Activated CD8-positive, alpha-beta memory T cell treated with anti-CD3 and anti-CD28 coated beads, Interleukin-2, amount 50 U/mL, for 1 hour (primary cell): ENCODE results near the gene NGEF.
"Not testable (repeated sequence)": the region's sequence is repeated elsewhere in the genome, so short reads cannot be mapped to it uniquely, and the experiment has no call there.

Experiments used
- DNase-seq: peaks from one replicate; pipeline ENCODE4 v3.0.0-alpha.2; 2020; ENCODE audit errors: extremely low read depth

Gene NGEF

DNA sequence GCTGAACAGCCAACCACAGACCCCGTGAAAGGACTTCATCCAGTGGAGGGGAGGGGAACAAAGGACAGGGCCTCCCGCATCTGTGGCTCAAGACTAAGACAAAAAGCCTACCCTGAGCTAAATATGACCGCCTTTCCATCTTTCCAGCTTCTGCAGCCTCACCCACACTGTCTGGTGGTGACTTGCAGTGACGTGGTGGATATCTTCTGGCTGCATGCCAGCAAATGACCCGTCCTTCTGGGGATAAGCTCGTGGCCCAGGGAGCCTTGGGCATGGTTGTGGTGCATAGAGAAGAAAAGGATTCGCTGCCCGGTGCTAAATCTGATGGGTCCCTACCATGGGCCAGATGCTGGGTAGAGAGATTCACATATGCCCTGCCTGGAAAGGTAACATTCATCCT, 8.7 kb upstream of the NGEF start:
- DNase-seq = no peak

DNA sequence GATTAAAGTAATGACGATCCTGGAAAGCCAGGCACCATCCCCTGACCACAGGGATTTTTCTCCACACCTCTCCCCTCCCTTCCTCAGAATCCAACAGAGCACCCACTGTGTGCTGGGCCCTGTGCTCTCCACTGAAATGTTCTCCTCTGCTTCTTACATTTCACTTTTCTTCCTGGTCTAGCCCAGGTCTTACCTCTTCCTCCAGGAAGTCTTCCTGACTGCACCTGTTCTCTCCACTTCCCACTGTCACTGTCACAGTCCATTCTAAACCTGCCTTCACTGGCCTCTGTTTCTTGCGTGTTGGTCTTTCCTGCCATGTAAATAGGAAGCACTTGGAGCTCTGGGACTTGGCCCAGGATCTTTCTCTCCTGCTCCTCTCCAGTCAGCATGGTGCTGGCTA, 7.4 kb upstream of the NGEF start:
- no peak for DNase-seq

DNA sequence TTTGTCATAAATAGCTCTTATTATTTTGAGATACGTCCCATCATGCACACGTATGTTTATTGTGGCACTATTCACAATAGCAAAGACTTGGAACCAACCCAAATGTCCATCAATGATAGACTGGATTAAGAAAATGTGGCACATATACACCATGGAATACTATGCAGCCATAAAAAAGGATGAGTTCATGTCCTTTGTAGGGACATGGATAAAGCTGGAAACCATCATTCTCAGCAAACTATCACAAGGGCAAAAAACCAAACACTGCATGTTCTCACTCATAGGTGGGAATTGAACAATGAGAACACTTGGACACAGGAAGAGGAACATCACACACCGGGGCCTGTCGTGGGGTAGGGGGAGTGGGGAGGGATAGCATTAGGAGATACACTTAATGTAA, 6.6 kb upstream of the NGEF start:
- not testable (repeated sequence) for DNase-seq

DNA sequence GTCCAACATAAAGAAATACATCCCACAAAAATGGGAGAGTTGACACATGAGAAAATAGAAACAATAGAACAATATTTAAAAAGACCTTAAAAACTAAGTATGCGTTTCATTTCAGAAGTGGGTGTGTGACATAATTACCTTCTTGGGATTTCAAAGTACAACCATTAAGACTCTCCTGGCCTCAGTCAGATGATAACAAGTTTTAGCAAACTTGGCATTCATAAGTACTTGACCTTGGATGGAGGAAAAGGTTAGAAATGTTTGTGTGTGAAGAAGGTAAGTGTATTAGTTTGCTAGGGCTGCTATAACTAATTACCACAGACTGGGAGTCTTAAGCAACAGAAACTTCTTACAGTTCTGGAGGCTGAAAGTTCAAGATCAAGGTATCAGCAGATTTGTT, 4.9 kb upstream of the NGEF start:
- DNase-seq = no peak

DNA sequence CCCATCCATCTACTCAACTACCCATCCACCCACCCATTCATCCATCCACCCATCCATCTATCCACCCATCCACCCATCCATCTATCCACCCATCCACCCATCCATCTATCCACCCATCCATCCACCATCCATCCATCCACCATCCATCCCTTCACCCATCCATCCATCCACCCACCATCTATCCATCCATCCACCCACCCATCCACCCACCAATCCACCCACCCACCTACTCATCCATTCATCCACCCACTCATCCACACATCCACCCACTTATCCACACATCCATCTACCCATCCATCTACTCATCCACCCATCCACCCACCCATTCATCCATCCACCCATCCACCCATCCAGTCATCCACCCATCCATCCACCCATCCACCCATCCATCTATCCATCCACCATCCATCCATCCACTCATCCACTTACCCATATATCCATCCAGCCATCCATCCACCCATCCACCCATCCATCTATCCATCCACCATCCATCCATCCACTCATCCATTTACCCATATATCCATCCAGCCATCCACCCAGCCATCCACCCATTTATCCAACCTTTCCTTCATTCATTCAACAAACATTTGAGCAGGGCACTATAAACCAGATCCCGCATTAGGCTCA, 2.1 kb upstream of the NGEF start:
- DNase-seq = no peak

DNA sequence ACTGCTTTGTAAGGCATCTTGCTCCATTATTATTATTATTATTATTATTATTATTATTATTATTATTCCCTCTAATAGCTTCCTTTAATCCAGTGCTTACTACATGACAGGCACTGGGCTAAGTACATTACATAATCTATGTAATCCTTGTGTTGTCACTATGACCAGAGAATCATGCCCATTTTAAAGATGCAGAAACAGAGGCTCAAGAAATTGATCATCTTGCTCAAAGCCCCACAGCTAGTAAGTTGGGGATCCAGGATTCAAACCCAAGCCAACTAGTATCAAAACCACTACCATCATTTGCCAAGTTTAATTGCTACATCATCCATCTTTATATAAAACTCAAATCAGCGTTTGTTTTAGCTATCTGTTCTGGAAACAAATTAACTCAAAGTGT, 594 bp upstream of the NGEF start:
- DNase-seq = no peak

DNA sequence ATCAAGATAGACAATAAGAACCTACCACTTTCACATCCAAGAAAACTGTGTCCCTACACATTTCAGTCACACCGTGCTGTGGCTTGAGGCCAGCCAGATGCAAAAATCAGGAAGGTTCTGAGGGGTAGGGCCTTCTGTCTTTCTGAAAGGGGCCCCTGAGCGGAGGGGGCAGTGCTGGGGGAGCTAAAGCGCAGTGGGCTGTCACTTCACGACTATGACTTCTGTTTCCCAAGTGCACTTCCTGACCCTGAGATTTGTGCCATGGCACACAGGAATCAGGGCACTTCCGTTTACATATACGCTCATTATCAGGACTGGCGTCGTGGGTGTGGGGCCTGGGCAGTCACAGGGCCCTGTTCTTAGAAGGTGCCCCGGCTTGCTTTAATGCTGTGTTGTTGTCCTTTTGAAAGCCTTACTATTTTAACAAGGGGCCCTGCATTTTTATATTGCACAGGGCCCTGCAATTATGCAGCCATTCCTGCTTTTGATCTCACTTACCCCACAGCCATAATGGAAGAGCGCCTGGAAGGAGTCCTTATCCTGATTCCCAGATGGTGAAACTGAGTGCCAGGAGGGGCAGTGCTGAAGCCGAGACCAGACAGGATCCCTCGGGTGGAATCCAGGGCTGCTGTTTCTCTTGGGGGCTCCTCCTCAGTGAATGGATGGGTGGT, 620 bp downstream of the NGEF start:
- DNase-seq = no peak

DNA sequence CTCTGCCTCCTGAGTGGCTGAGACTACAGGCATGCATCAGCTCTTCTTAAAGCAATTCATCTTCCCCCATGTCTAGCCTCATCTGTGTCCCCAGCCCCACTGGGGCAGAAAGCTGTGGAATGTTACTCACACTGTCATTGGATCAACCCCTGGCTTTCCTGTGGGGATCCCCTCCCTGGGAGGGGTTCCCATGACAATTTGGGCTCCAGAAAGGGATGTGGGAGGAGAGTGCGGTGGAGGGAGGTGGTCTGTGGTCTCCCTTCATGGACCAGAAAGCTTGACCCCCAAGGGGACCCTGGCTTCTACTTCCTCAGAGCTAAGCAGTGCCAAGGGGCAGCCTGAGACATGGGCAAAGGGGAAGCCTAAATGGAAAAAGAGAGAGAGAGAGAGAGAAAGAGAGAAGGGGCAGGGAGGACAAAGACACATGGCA, 1.3 kb downstream of the NGEF start:
- DNase-seq = no peak

DNA sequence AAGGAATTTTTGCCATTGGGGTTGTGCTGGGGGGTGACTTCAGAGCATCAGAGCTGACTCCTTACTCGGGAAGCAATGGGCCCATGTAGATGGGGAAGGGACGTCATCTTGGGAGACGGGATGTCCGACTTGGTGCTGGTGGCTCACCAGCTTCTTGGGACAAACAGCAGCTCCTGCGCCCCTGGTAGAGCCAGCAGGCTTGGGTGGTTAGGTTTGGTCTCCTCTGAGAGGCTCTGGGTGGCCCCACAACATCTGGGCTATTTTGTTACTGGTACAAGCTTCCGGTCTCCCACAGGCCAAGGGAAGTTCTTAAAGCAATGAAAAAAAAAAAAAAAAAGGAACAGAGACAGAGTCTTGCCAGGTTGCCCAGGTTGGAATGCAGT, 1.8 kb downstream of the NGEF start:
- no peak for DNase-seq

DNA sequence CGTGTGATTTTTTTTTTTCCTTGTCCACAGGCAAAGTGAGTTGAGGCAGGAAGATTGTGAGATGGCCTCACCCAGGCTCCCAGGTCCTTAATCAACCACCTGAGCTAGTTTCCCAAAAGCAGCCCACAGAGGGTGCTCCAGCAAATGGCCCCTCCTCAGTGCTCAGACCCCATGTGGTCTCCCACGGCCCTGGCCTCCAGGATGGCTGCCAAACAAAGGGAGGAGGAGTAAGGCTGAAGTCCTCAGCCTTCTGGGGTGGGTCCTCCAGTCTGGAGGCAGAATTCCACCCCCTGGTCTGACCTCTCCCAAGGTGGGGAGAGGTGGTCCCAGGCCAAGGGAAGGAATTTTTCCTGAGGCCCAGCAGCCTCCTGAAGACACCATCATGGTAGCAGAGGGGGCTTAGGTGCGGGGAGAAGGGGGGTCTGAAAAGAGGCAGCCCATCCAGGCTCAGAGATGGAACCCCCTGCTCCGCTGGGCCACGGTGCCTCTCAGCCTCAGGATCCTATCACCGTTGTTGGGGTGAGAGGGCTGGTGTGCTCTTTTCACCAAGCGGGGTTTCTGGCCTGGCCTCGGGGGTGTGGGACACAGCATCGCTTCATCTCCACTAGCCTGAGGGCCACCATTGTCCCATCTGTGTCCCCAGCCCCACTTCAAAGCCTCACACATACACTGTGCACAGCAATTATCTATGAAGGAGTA, 2.3 kb downstream of the NGEF start:
- no peak for DNase-seq

DNA sequence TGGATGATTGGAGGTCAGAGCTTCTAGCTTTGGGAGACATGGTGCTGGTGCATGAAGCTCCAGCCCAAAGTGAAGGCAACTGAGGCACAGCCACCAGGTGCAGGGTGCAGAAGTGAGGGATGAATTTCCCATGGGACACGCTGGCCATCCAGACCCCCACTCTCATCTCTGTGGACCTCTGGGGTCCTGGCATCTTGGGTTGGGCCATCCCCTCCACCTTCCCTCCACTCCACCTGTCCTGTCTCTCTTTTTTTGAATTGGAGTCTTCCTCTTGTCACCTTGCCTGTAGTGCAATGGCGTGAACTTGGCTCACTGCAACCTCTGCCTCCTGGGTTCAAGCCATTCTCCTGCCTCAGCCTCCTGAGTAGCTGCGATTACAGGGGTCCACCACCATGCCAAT, 3.4 kb downstream of the NGEF start:
- DNase-seq = no peak

DNA sequence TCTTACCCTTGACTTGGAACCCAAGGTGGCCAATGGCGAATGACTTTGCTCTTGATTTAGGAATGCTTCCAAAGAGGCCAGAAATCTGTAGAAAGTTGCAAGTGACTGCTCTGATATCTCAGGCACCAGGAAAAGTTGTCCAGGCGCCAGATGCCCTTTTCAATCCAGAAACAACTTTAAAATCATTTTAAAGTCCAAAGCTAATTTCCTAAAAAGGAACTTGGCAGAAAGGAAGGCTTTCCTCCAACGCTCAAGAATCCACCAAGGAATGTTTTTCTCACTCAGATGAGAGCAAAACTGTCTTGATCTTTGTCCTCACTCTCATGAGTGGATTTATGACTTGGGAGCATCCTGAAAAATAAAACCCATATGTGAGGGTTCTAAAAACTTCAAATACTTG, 5.3 kb downstream of the NGEF start:
- no peak for DNase-seq

DNA sequence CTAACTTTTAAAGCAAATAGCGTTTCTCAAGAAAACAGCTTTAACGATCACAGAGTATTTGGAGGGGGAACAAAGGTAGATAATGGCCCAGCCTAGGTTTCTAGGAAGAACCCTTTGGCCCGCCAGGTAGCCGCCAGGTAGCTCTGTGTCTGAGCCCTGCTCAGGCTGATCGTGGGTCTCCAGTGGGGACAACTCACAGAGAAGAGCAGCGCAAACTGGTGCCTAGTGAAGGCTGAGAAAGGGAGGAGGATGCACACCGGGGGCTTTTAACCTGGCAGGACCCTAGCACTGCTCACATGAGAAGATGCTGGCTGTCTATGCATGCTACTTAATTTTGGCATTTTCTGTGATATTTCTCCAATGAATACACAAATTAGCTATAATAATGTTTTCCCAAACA, 5.8 kb downstream of the NGEF start:
- DNase-seq = no peak

DNA sequence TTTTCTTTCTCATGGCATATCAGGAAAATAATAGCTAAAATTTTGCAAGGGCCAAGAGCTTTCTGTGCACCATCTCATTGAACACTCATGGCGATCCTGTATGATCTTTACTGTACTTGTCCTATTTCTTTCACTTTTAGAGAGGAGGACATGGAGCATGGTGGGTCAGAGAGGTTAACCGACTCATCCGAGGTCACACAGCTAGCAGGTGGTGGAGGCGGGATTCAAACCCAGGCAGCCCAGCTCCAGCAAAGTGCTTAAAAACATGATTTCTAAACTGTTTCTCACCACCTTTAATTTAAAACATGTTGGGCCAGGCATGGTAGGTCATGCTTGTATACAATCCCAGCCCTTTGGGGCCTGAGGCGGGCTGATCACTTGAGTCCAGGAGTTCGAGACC, 6.4 kb downstream of the NGEF start:
- DNase-seq = no peak

DNA sequence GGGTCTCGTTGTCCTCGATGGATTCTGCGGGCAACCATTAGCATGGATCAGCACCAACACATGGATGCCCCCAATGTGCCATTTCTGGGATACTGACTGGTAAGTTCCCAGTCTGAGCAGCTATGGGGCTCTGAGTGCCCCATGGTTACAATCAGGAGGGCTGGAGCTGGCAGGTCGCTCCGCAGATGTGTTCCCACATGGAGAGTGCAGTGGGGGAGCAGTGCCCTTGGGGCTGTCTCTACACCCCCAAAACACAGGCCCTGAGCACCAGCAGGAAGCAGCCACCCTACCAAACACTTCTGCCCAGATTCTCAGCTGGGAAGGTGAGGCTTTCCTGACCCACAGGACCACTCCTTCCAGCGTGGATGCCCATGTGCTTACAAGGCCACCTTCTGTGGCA, 8.0 kb downstream of the NGEF start:
- DNase-seq = no peak

DNA sequence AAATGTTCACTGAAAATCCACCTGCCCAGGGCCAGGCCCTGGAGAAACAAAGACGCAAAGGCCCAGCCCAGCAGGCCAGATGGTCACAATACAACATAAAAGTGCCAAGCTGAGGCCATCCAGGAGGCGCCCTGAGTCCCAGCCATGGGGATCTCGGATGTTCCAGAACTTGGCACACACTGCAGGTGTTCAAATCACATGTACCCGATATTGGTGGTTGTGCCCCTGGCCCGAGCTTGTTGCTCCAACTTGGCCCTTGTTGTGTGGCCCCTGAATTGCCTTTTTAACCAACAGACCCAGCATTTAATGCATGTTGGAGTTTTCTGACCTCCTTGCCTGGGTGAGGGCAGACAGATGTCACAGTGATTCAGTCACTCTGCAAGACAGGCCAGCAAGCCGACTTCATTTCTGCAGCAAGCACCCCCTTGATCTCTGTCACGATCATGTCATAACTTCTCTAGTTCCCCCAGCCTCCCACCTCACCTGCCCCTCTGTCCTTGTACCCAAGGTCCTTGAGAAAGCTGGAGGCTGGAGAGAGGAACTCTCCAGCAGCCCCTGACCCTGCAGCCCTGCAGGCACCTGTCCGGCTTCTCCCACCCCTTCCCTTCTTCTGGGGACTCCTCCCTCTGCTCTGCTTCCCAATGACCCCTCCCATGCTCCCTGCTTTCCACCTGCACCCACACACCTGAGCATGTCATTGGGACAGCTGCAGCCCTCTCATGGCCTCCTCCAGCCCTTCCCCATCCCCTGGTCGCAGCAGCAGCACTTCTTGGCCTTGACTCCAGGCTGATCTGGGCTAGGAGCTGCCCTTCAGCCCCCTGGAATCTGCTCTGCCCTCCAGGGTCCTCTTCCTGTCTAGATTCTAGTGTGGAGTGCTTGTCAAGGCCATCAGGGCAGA, 9.1 kb downstream of the NGEF start:
- DNase-seq = no peak

DNA sequence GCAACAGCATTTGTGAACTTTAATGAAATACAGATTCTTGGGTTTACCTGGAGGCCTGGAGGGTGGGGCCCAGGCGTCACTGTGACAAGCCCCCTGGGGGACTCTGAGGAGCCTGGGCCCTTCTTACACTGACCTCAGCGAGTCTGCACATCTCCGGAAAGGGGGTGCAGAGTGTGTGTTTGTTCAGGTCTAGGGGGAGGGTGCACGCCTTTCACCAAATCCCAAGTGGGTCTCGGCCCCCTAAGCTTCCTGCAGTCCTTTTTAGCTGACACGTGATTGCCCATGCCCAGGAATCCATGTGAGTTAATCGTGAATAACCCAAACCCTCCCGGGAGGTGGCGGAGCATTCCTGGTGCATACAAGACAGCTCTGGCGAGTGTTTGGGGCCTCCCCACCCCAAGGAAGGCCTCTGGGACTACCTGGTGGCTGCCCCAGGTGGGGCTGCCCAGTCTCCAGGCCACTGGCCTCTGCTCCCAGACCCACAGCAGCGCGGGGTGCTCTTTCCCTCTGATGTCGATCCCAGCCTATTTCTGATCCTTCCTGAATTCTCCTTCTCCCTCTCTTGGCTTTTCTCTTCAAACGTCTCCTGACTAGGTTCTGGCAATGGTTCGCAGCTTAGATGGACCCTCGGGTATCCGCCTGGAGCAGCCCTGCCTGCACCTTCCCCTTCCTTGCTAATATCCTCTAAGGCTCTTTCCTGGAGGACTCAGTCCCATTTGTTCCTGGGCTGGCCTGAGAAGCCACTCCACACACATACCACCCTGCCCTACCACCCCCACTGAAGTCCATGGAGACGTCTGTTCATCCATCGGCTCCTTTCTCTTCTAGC, 10.0 kb downstream of the NGEF start:
- DNase-seq = no peak

DNA sequence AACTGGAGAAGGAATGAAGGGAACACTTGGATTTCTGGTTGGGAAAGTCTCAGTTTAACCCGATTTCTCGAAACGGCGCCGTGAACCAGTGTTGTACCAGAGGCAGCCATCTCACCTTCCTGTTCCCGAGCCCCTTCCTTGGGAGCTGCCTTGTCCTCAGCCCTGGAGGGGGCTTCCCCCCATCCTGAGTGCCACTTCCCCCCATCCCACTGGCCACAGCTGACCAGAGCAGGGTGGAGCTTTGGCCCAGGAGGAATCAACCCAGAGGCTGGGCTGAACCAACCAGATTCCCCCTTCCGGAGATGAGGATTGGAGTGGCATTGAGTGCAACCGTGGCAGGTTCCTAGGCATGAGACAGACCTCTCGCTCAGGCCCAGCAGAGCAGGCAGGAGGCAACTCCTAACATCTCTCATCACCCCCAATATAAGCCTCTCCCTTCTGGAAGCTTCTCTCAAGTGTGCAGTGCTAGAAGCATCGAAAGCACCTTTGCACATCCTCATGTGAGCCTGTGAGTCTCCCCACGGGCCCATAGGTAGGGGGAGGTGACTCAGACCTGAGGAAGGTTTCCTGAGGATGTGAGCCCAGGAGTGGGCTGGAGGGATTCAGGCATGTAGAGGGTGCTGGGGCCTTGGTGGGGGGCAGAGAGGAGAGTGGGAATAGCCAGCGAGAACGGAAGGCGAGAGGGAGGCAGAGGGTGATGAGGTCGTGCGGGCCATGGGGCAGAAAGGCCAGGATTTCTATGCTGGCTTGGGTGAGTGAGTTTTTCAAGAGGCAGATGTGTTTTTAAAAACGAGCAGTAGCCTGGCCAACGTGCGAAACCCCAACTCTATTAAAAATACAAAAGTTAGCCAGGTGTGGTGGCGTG, 11.9 kb downstream of the NGEF start:
- DNase-seq = no peak

DNA sequence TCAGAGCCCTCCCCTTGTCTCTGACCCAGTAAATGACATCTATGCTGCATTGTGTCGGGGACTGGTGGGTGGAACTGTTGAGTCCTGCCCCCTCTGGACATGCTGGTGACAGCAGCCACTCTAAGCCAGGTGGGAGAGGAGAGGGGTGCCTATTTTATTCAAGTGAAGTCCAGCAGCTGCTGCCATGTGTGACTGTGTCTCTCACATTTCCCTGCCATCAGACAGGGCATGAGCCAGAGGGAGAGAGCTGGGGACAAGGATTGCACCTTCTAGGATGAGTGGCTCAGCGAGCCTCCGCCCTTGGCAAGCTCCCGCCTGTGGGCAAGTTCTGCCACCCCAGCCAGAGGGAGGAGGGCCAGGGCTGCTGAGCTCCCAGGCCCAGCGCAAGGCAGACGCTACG, 13.7 kb downstream of the NGEF start:
- DNase-seq = no peak

DNA sequence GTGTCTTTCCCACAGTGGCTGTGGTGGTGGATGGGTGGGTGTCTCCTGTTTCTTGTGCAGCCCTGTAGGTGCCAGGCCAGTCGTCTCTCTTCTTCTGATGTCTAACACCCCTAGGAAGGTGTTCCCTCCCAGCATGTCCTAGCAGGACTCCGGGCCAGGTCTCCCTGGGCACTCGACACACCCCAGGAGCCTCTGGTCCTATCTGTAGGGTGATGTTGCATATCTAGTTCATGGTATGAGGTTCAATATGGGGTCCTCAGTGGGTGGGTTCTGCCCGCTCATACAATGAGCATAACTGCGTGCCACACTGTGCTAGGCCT, 14.4 kb downstream of the NGEF start:
- no peak for DNase-seq
